DND-41 (cell line): ENCODE results near the gene TTLL8.

Source experiments
- CTCF ChIP-seq: IDR thresholded peaks from 2 replicates; pipeline ENCODE4 v1.5.1; 2012; ENCODE audit warnings: borderline replicate concordance, low read length, moderate library complexity, mild to moderate bottlenecking; ENCODE audit not compliant: poor library complexity, severe bottlenecking; ENCODE audit errors: extremely low read depth
- EZH2 ChIP-seq: IDR thresholded peaks from 3 replicates; pipeline ENCODE4 v1.6.1; 2012; ENCODE audit warnings: borderline replicate concordance, low read depth, mild to moderate bottlenecking, moderate library complexity, low read length, inconsistent platforms; ENCODE audit not compliant: severe bottlenecking

GRCh38 chr22:50074056-50074455 is 16.0 kb upstream of the TTLL8 start:
- no peak for TF ChIP-seq EZH2
- TF ChIP-seq CTCF: no peak
